ENCODE measurements around the gene CCDC61.

Gene CCDC61

DNA sequence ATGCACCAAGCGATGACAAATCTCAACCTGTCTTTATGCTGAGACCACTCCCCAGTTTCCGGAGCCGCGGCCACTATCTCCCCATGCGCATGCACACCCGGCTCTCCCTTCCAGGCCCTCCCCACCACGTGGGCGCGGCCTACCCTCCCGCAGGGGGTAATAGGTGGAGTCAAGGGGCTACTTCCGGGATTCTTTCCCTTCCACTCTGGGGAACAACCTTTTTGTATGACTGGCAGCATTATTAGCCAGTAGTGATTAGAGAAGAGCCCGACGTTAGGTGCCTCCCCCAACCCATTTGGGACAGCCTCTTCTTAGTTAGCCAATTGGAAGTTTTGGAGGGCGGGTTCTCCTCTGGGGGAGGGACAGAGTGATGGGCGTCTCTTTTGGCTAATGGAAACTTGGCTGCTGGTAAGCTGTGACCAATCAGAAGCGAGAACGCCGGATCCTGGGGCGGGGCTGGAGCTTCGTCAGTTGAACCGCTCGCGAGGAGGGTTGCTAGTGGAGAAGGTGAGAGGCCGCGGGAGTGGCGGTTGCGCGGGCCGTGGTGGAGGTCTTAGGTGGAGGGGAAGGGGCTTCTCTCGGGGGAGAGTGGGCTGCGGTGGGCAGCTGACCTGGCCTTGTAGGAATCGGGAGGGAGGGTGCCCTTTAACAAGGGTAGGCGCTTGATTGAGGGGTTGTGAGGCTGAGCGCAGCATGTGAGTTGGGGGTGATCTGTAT lies at the start of gene CCDC61:
TSS of gene CCDC61 (plus strand) at position 470 of the 717 bp plus-strand sequence. CDS start 7,552 bp downstream, outside the sequence.
- peak; percentile 98 for DNase-seq (ENCODE audit: low spot score)

DNA sequence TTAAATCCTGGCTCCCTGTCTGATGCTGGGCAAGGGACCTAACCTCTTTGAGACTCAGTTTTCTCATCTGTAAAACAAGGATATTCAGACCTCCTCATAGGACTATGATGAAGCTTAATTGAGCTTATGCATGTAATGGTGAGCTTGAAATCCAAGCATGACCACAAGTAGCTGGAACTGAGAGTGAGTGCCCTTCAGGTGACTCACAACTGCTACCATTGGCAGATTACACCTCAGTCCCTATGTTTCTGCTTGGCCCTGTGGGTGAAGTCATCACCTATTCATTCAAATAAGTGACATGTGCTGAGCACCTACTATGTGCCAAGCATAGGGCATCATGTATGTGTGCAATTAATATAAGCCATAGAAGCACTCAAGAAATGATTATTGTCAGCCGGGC lies 47.3 kb upstream of the CCDC61 start:
- DNase-seq (ENCODE audit: low spot score), result no peak

GRCh38 chr19:45952341-45952685 lies 43.0 kb upstream of the CCDC61 start:
- DNase-seq (ENCODE audit: low spot score), result no peak

DNA sequence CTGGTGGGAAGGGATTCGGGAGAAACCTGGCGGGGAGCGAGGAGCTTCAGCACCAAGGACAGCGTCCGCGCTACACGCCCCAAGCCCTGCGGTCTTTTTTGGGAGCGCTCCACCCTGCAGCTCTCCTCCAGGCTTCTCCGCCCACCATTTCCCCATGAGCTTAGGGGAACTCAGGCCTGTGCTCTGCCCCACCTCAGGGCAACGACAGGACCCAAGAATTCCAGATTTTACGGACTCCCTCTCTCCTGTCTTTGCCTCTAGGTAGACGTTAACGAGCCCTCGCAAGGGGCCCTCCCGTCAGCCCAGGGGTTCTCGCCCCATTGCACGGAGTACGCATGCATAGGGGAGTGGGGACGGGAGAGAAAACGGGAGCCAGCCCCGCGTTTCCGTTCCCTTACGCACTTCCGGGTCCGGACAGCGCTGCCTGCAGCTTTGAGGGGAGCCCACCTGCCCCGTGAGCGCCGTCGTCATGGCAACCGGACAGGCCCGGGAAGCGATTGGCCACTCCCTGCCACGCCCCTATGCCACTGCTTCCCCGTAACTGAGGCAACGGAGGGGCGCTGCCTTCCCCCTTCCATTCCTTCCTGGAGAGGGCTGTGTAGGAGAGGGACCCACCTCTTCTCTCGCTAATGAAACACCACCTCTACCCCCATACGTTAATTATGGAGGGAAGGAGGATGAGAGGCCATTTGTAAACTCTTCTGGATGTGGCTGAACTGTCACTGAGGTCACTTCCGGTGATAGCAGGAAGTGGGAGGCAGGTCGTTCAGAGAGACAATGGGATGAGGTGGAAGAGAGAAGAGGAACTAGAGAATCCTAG lies 42.4 kb upstream of the CCDC61 start:
- peak; percentile 50 for DNase-seq (ENCODE audit: low spot score)

GRCh38 chr19:45953676-45954075 lies 41.6 kb upstream of the CCDC61 start:
- no peak for DNase-seq (ENCODE audit: low spot score)

- no peak for DNase-seq (ENCODE audit: low spot score)
Observed at GRCh38 chr19:45954156-45954555, 41.1 kb upstream of the CCDC61 start.

DNA sequence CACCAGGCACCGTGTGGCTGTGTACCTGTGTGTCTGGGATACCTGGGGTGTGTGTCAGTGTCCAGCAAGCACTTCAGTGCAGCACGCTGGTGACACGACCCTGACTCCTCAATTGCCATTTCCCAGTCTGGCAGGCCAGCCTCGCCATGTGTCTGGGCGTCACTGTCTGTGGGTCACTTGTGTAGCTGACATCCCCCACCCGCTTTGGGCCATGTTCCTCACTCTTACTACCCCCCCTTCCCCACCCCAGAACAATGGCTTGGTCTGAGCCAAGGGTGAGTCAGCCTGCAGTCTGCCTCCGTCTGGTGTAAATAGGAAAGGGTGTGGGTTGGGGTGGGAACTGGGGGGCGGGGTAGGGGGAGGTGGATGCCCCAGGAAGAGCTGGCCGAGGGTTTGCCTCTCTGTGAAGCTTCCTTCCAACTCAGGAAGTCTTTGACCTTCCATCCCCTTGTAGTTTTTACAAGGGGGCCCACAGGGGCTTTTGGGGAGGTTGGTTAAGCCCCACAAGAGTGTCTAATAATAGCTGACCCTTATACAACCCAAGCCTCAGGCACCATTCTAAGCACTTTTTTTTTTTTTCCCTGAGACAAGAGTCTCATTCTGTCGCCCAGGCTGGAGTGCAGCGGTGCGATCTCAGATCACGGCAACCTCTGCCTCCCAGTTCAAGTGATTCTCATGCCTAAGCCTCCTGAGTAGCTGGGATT lies 39.2 kb upstream of the CCDC61 start:
- peak; percentile 73 for DNase-seq (ENCODE audit: low spot score)

- DNase-seq (ENCODE audit: low spot score), result no peak
Observed at GRCh38 chr19:45958320-45958719, 36.9 kb upstream of the CCDC61 start.

- no peak for DNase-seq (ENCODE audit: low spot score)
Observed at GRCh38 chr19:45958769-45959516, 36.3 kb upstream of the CCDC61 start.

GRCh38 chr19:45959517-45960025 lies 35.7 kb upstream of the CCDC61 start:
- DNase-seq (ENCODE audit: low spot score), result no peak

- no peak for DNase-seq (ENCODE audit: low spot score)
Observed at GRCh38 chr19:45960595-45961235, 34.6 kb upstream of the CCDC61 start.

GRCh38 chr19:45962021-45962420 lies 33.2 kb upstream of the CCDC61 start:
- no peak for DNase-seq (ENCODE audit: low spot score)

GRCh38 chr19:45967246-45967645 lies 28.0 kb upstream of the CCDC61 start:
- no peak for DNase-seq (ENCODE audit: low spot score)

GRCh38 chr19:45968626-45969025 lies 26.6 kb upstream of the CCDC61 start:
- no peak for DNase-seq (ENCODE audit: low spot score)

DNA sequence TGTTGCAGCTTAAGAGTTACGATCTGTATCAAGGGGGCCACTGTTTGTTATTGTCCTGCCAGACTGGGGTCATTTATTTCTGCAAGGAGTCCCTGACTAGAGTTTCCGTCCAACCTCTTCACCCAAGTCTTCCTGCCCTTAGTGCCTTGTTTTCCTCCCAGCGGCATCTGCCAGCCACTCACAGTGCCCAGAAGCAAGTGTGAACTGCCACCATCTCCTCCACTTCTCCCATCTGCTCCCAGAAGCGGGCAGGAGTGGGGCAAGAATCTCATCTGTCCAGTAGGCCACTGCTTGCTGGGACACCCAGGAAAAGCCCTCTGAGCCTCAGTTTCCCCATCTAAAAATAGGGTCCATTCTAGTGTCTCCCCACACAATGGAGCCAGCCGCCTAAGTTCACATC lies 25.6 kb upstream of the CCDC61 start:
- DNase-seq (ENCODE audit: low spot score), result no peak

DNA sequence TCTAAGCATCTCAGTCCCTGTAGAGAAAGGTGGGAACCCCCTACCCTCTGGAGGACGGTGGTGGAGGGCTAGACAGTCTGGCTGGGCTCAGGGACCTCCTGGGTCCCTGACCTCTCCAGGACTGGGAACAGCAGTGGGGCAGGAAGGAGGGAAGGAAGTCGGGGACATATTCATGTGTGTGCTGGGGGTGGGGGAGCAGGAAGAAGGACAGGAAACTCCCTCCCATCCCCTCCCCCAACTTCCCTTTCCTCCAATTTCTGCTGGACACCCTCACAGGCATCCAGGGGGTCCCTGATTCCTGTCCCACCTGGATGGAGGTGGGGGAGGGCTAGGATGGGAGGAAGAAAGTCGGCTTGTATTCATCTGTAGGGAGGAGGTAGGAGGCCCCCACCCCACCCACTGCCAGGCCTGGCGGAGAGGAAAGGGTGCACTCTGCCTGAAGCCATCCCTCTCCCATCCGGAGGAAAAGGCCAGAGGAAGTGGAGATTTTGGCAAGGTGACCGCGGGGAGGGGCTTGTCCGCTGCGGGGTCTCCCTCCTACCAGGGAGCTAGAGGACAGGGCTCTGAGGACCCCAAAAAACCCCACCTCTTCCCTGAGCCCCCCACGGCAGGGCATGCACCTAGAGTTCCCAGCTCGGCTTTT lies 23.9 kb upstream of the CCDC61 start:
- no peak for DNase-seq (ENCODE audit: low spot score)

- DNase-seq (ENCODE audit: low spot score), result no peak
Observed at GRCh38 chr19:45972081-45972946, 23.0 kb upstream of the CCDC61 start.

GRCh38 chr19:45972947-45973540 lies 22.2 kb upstream of the CCDC61 start:
- no peak for DNase-seq (ENCODE audit: low spot score)

- DNase-seq (ENCODE audit: low spot score), result peak; percentile 89
Observed at GRCh38 chr19:45973553-45974338, 21.5 kb upstream of the CCDC61 start, which contains the start of gene NOVA2. NOVA2 (minus strand) TSS chr19:45973865; CDS start chr19:45973351, 514 bp downstream.
